ENCODE results near the gene HES2.

GRCh38 chr1:6465461-6466005 lies 45.8 kb upstream of the HES2 start:
- TF ChIP-seq POLR2A (IDR thresholded peaks at IDR 0.05; ENCODE audit: low read length) (no peak), GATA1 (IDR thresholded peaks at IDR 0.05; ENCODE audit: low read depth, low read length) (no peak)
